CD4-positive, alpha-beta T cell treated with Interferon gamma for 1 hour (primary cell): ENCODE measurements around the gene STARD10.

Source experiments
- DNase-seq: peaks from one replicate; pipeline ENCODE4 v3.0.0-alpha.2; 2020

The STARD10 gene

GRCh38 chr11:72760539-72761405 lies 33.1 kb downstream of the STARD10 start:
- DNase-seq = no peak

GRCh38 chr11:72759468-72759985 lies 34.3 kb downstream of the STARD10 start:
- no peak for DNase-seq

- peak; percentile 19 for DNase-seq
Observed at GRCh38 chr11:72758690-72759389, 35.0 kb downstream of the STARD10 start.

GRCh38 chr11:72758304-72758689 lies 35.5 kb downstream of the STARD10 start:
- no peak for DNase-seq

GRCh38 chr11:72755713-72756285 lies 38.0 kb downstream of the STARD10 start:
- no peak for DNase-seq

- no peak for DNase-seq
Observed at GRCh38 chr11:72754544-72755155, 39.2 kb downstream of the STARD10 start.

GRCh38 chr11:72754149-72754543 lies 39.7 kb downstream of the STARD10 start:
- no peak for DNase-seq

GRCh38 chr11:72753341-72754148 lies 40.3 kb downstream of the STARD10 start:
- DNase-seq = no peak

- peak; percentile 81 for DNase-seq
Observed at GRCh38 chr11:72752088-72752914, 41.5 kb downstream of the STARD10 start, which contains the start of gene ARAP1. ARAP1 (minus strand) TSS chr11:72752408; CDS start chr11:72727128, 25,280 bp downstream.

GRCh38 chr11:72751116-72752087 lies 42.4 kb downstream of the STARD10 start:
- DNase-seq = no peak

GRCh38 chr11:72750556-72751115 lies 43.2 kb downstream of the STARD10 start:
- no peak for DNase-seq

- DNase-seq = no peak
Observed at GRCh38 chr11:72750086-72750485, 43.8 kb downstream of the STARD10 start.

- no peak for DNase-seq
Observed at GRCh38 chr11:72747289-72747855, 46.5 kb downstream of the STARD10 start.

GRCh38 chr11:72746821-72747220 lies 47.0 kb downstream of the STARD10 start:
- DNase-seq = no peak

GRCh38 chr11:72745925-72746550 lies 47.8 kb downstream of the STARD10 start:
- DNase-seq = no peak

- no peak for DNase-seq
Observed at GRCh38 chr11:72745511-72745910, 48.3 kb downstream of the STARD10 start.

- no peak for DNase-seq
Observed at GRCh38 chr11:72744474-72744873, 49.4 kb downstream of the STARD10 start.

- peak; percentile 76 for DNase-seq
Observed at GRCh38 chr11:72743321-72744221, 50.3 kb downstream of the STARD10 start.
